Melanocyte of skin (primary cell): Measurements from ENCODE around the gene TMEM126A. TPM values are rescaled to one million over a fixed set of nuclear protein-coding genes. Genes with fewer than 3 reads are reported as not detected.

Experiments used
- total RNA-seq, 2 donors: library from RNA; depleted of rRNA; stranded (reverse); fragments of >200 nt; gene quantifications; 2 replicates each; pipeline ENCODE4 v1.2.3, GENCODE V29; 2012

The TMEM126A gene
- 10 to 100 TPM; 46.5 to 62.9 TPM for total RNA-seq

DNA sequence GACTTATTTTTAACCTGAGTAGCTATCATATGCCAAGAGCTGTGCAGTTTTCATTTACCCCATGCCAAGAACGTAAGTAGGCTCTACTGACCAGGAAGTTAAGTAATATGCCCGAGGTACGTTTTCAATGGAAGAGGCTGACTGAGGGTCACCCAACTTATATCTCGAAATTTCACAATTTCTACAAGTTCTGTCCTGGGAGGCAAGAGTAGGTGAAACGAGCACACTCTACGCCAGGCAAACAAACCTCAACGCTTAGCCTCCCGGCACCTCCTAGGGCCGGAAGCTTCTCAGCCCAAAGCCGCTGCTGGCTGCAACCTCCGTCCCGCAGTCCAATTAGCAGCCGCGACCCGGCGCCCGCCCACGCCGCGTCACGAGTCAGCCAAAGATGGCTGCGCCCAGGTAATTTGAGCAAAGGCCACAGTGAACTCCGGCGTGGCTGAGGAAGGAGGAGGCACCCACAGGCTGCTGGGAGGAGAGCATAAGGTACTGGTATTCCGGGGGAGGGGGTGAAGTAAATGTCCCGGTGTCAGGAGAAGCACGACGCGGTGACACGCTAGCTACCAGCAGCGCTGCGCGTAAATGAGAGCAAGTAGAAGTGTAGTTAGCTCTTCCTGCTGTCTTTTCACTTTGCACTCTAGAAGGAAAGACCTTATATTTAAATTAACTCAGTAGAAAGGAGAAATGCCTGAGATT lies at the start of gene TMEM126A:
Gene TMEM126A (plus strand): TSS at position 364 of the 696 bp plus-strand sequence. CDS start 2,289 bp downstream, outside the sequence.

GRCh38 chr11:85627332-85627997 lies 20.3 kb upstream of the TMEM126A start, which contains the start of gene DLG2:
Gene DLG2, minus strand, starts transcription at chr11:85627344.

DNA sequence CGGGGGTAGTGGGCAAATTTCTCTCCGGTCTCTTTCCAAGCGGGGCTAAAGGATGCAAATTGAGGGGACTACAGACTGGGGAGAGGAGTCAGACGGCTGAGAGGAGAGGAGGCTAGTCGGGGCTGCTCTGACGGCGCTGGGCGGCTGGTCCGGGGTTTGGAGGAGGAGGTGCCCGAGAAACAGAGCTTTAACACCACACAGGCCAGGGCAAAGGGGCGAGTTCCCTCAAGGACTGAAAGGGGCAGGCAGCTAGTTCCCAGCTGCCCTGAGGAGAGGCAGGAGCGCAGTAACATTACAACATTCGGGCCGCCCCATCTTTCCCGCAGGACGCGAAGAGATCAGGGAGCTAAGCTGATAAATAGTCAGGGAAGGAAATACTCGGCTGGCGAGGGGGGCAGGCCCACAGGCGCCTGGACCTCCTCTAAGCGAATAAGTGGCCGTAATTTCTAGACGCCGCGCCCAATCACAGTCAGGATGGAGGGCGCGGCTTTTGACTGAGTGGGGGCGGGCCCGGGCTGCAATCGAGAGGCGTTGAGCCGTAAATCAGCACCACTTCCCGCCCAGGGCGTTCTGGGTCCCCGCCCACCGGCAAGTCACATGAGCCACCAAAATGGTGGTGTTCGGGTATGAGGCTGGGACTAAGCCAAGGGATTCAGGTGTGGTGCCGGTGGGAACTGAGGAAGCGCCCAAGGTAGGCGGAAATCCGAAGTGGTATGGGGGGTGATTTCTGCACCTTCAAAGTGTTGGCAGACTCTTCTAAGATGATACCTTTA lies 19.6 kb upstream of the TMEM126A start, which contains the start of gene TMEM126B:
Gene TMEM126B (plus strand): TSS at position 596 of the 773 bp plus-strand sequence. CDS start 15 bp downstream, at position 611.

GRCh38 chr11:85664615-85665481 lies 17.1 kb downstream of the TMEM126A start, which contains the start of gene CREBZF:
Gene CREBZF, minus strand, starts transcription at chr11:85665129. Its CDS starts 254 bp downstream, at chr11:85664875.

DNA sequence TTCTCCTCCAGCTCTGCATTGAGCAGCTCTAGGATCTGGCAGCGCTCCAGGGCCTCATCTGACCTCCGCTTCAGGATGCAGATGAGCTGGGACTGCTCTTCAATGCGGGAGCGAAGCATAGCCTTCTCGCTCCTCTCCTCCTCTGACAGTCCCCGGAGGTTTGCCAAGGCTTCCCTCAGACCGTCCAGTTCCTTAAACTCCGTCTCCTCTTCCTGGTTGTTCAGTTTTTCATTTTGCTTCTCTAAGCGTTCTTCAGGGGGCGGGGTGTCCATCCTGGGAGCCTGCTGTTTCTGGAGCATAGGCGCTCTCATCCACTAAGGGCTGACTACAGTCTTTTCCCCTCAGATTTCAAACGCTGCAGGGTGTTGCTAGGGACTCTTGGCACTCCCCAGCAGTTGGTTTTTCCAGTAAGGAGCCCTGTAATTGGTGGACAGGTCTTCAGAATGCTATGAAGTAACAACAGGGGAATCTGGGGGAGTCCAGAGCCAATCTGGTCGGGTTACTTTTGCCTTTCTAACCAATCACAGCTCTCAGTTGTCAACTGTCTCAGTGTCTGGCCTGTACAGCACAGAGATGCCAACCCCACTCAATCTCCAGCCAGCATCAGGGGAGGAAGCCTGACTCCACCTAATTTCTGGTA lies 38.2 kb downstream of the TMEM126A start, which contains the start of gene CCDC89:
Gene CCDC89 (minus strand): TSS at position 376 of the 640 bp plus-strand sequence. CDS start 65 bp downstream, at position 311.

Other genes with a start within 250 kb of the TMEM126A start
- 1 to 10 TPM; 1.7 to 2.0 TPM for gene DLG2, start 20.6 kb upstream of the TMEM126A start, total RNA-seq
- gene TMEM126B, start 19.4 kb upstream of the TMEM126A start, total RNA-seq = 10 to 100 TPM; 60.2 to 82.6 TPM
- gene CREBZF, start 17.2 kb downstream of the TMEM126A start, total RNA-seq = 10 to 100 TPM; 37.2 to 45.0 TPM
- 1 to 10 TPM; 1.4 to 3.0 TPM for gene CCDC89, start 38.2 kb downstream of the TMEM126A start, total RNA-seq
- gene SYTL2, start 163.2 kb downstream of the TMEM126A start, total RNA-seq = 10 to 100 TPM; 71.2 to 98.6 TPM
- not detected for gene CCDC83, start 207.4 kb downstream of the TMEM126A start, total RNA-seq